OCI-LY1 (cell line): ENCODE measurements around the gene FIBP.

Experiments
- H2AFZ ChIP-seq: fragments of 200-600 bp; sonication (generic), shearing (Covaris generic); 2 replicates; pipeline ENCODE4 v1.6.0; 2014; ENCODE audit warnings: antibody characterized with exemption, mild to moderate bottlenecking, low read length
- H3F3A ChIP-seq: fragments of 200-600 bp; sonication (generic), shearing (Covaris generic); 2 replicates; pipeline ENCODE4 v1.6.0; 2014; ENCODE audit warnings: mild to moderate bottlenecking, antibody characterized with exemption, low read length, moderate library complexity; ENCODE audit not compliant: insufficient read depth
- H3K27ac ChIP-seq: fragments of 200-600 bp; sonication (generic); 2 replicates; pipeline ENCODE4 v1.5.1; 2014; ENCODE audit warnings: low read length, mixed run types, mild to moderate bottlenecking, low read depth; ENCODE audit not compliant: poor library complexity, severe bottlenecking
- H3K27me3 ChIP-seq: fragments of 200-600 bp; sonication (generic); 2 replicates; pipeline ENCODE4 v1.6.0; 2014; ENCODE audit warnings: antibody characterized with exemption, mild to moderate bottlenecking, low read length, moderate library complexity; ENCODE audit not compliant: insufficient read depth
- H3K36me3 ChIP-seq: fragments of 200-600 bp; sonication (generic); 2 replicates; pipeline ENCODE4 v1.6.1; 2014; ENCODE audit warnings: mild to moderate bottlenecking, antibody characterized with exemption, low read length, moderate library complexity, mixed read lengths; ENCODE audit not compliant: insufficient read depth
- H3K4me1 ChIP-seq: fragments of 200-600 bp; sonication (generic); 2 replicates; pipeline ENCODE4 v1.5.1; 2014; ENCODE audit warnings: mild to moderate bottlenecking, low read length, moderate library complexity; ENCODE audit not compliant: insufficient read depth, severe bottlenecking
- H3K4me2 ChIP-seq: fragments of 200-600 bp; sonication (generic), shearing (Covaris generic); 2 replicates; pipeline ENCODE4 v1.6.1; 2014; ENCODE audit warnings: low read length
- H3K4me3 ChIP-seq: fragments of 200-600 bp; sonication (generic); 2 replicates; pipeline ENCODE4 v1.5.1; 2014; ENCODE audit warnings: low read length, low read depth, mild to moderate bottlenecking, mixed read lengths; ENCODE audit not compliant: poor library complexity, severe bottlenecking
- H3K79me2 ChIP-seq: fragments of 200-600 bp; shearing (Covaris generic); 2 replicates; pipeline ENCODE4 v1.6.1; 2016; ENCODE audit warnings: mixed run types, low read length, mixed read lengths; ENCODE audit not compliant: insufficient read depth
- H3K9ac ChIP-seq: fragments of 200-600 bp; sonication (generic), shearing (Covaris generic); 2 replicates; pipeline ENCODE4 v1.6.1; 2014; ENCODE audit warnings: mild to moderate bottlenecking, low read length, mixed read lengths
- H3K9me2 ChIP-seq: fragments of 200-600 bp; sonication (generic), shearing (Covaris generic); 2 replicates; pipeline ENCODE4 v1.6.1; 2014; ENCODE audit warnings: low read depth, mild to moderate bottlenecking, low read length, mixed read lengths
- H3K9me3 ChIP-seq: fragments of 200-600 bp; shearing (Covaris generic); 2 replicates; pipeline ENCODE4 v1.6.1; 2014; ENCODE audit warnings: low read length, mixed read lengths
- H4K20me1 ChIP-seq: fragments of 200-600 bp; sonication (generic), shearing (Covaris generic); 2 replicates; pipeline ENCODE4 v1.6.0; 2016; ENCODE audit warnings: mild to moderate bottlenecking, low read length; ENCODE audit not compliant: insufficient read depth
- CTCF ChIP-seq: fragments of 200-600 bp; sonication (generic), shearing (Covaris generic); IDR thresholded peaks from 2 replicates; pipeline ENCODE4 v1.5.1; 2017; ENCODE audit warnings: mild to moderate bottlenecking, antibody characterized with exemption, low read length, moderate library complexity, mixed read lengths
- EZH2 ChIP-seq: fragments of 200-600 bp; sonication (generic), shearing (Covaris generic); IDR thresholded peaks from 2 replicates; pipeline ENCODE4 v1.8.0; 2017; ENCODE audit warnings: borderline replicate concordance, mixed run types, mild to moderate bottlenecking, antibody characterized with exemption, low read length, moderate library complexity, mixed read lengths

Gene FIBP

GRCh38 chr11:65861533-65862183, 26.6 kb downstream of the FIBP start:
- H3K9me3 ChIP-seq, result no peaks in the 10 kb centered on the region
- peaks cover 26% of the 10 kb centered on the region for H3K4me1 ChIP-seq
- H3K4me2 ChIP-seq, result peak overlapping the region; percentile 82
- no peak overlapping the region for H2AFZ ChIP-seq
- peaks cover 14% of the 10 kb centered on the region for H3K79me2 ChIP-seq
- no peak overlapping the region for H3K27ac ChIP-seq
- H3K4me3 ChIP-seq, result peak overlapping the region; percentile 99
- 0 out of 2 replicates have a peak, but pooled peaks cover 5% of the 10 kb centered on the region for H3F3A ChIP-seq
- H3K27me3 ChIP-seq, result no peaks in the 10 kb centered on the region
- peaks cover 63% of the 10 kb centered on the region for H3K36me3 ChIP-seq
- H3K9me2 ChIP-seq, result no peaks in the 10 kb centered on the region
- H3K9ac ChIP-seq, result peak overlapping the region; percentile 87
- peaks cover under 1% of the 10 kb centered on the region; the same call in 1 of the 2 replicates for H4K20me1 ChIP-seq
- TF ChIP-seq EZH2 (no peak), CTCF (no peak)

- Histone ChIP-seq H2AFZ (no peak overlapping the region), H3K4me2 (peak overlapping the region; percentile 82), H3K27me3 (no peaks in the 10 kb centered on the region), H3K9ac (peak overlapping the region; percentile 87), H3K27ac (peak overlapping the region; percentile 94), H4K20me1 (peaks cover 5% of the 10 kb centered on the region; the same call in 1 of the 2 replicates), H3K9me3 (no peaks in the 10 kb centered on the region), H3F3A (0 out of 2 replicates have a peak, but pooled peaks cover 5% of the 10 kb centered on the region), H3K36me3 (peaks cover 64% of the 10 kb centered on the region), H3K9me2 (no peaks in the 10 kb centered on the region), H3K4me1 (peaks cover 31% of the 10 kb centered on the region), H3K4me3 (peak overlapping the region; percentile 99), H3K79me2 (peaks cover 20% of the 10 kb centered on the region)
- TF ChIP-seq CTCF (no peak), EZH2 (no peak)
These were observed 27.1 kb downstream of the FIBP start for GRCh38 chr11:65861165-65861505.

DNA sequence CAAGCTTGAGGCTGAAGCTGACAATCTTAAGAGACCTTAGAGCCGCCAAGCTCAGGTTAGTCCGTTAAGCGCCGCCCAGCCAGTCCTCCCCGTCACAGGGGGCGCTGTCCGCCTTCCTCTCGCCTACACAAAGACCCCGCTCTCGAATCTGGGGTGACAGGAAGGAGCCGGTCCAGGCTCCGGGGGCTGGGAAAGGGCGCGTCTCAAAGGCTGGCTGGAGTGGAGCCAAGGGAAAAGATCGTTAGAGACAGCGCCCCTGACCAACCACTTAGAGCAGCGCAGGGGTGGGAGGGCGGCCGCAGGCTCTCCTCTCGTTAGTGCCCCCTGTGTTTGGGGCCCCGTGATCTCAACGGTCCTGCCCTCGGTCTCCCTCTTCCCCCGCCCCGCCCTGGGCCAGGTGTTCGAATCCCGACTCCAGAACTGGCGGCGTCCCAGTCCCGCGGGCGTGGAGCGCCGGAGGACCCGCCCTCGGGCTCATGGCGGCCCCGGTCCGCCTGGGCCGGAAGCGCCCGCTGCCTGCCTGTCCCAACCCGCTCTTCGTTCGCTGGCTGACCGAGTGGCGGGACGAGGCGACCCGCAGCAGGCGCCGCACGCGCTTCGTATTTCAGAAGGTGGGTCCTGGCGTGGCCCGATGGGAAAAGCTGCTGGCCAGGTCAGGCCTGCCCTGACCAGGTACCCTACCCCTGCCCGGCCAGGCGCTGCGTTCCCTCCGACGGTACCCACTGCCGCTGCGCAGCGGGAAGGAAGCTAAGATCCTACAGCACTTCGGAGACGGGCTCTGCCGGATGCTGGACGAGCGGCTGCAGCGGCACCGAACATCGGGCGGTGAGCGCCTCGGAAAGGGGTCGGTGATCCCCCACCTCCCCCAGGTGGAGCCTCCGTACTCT, 27.8 kb downstream of the FIBP start, which contains the start of gene MUS81:
Gene MUS81 (plus strand): TSS at position 156 of the 887 bp plus-strand sequence. CDS start 321 bp downstream, at position 477.
- peaks cover 64% of the 10 kb centered on the region for H3K36me3 ChIP-seq
- H3K4me1 ChIP-seq, result peaks cover 32% of the 10 kb centered on the region
- H3K4me2 ChIP-seq, result peak within 1 kb of the TSS; percentile 88
- H3K9me2 ChIP-seq, result no peaks in the 10 kb centered on the region
- H4K20me1 ChIP-seq, result peaks cover 5% of the 10 kb centered on the region; the same call in 1 of the 2 replicates
- H3F3A ChIP-seq, result 0 out of 2 replicates have a peak, but pooled peaks cover 5% of the 10 kb centered on the region
- peaks cover 23% of the 10 kb centered on the region for H3K79me2 ChIP-seq
- peak; percentile 93 for TF ChIP-seq CTCF
- no peak for TF ChIP-seq EZH2
- no peaks in the 10 kb centered on the region for H3K9me3 ChIP-seq
- no peaks in the 10 kb centered on the region for H3K27me3 ChIP-seq
- peak within 1 kb of the TSS; percentile 87 for H3K9ac ChIP-seq
- H2AFZ ChIP-seq, result no peak within 1 kb of the TSS
- H3K27ac ChIP-seq, result peak within 1 kb of the TSS; percentile 94
- H3K4me3 ChIP-seq, result peak within 1 kb of the TSS; percentile 99
